Non-pigmented ciliary epithelial cell (primary cell): ENCODE measurements around the gene CWC27.
A peak's percentile ranks its signal among the peaks of the same experiment; 100 is the strongest.

Experiments used
- DNase-seq: peaks from one replicate; pipeline ENCODE4 v3.0.0-alpha.2; 2010; ENCODE audit warnings: low read depth

Gene CWC27

DNA sequence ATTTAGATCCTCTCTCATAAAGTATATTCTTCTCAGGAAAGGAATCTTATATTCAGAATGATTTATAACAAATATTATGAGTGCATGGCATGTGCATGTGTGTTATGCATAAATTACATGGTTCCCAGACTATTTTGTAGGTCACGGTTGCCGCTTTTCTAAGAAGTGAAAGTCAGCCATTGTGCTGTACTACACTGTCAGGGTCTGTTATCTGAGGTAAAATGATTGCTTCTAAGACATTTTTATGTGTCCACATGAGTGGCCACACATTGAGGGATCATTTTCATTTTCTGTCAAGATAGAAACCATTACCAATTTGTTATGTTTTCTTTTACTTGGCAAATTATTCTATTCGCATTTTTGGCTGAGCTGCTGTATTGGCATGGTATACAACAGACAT, 210.8 kb downstream of the CWC27 start:
- no peak for DNase-seq

GRCh38 chr5:64980176-64980575, 211.4 kb downstream of the CWC27 start:
- DNase-seq, result no peak

DNA sequence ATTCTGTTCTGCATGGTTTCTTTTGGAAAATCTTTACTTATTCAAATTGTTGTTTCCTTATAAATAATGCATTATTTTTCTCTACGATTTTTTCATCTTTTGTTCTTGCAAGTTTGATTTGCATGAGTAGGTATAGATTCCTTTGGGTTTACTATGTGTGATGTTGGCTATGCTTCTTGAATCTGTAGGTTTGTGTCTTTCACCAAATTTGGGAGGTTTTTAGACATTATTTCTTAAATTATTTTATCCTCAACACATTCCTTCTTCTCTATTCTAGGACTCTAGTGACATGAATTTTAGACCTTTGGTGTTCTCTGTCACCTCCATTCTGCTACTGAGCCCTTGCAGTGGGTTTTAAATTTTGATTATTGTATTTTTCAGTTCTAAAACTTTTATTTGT, 219.0 kb downstream of the CWC27 start:
- no peak for DNase-seq

DNA sequence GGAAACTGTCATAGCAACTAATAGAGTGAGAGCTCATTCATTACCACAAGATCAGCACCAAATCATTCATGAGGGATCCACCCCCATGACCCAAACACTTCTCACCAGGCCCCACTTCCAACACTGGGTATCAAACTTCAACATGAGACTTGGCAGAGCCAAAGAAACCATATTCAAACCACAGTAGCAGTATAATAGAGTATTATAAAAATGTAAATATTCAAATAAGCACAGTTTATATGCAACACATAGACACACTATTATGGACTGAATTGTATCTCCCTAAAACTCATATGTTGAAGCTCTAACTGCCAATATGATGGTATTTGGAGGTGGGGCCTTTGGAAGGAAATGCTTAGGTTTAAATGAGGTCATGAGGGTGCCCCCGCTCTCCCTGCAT, 240.5 kb downstream of the CWC27 start:
- DNase-seq, result no peak

DNA sequence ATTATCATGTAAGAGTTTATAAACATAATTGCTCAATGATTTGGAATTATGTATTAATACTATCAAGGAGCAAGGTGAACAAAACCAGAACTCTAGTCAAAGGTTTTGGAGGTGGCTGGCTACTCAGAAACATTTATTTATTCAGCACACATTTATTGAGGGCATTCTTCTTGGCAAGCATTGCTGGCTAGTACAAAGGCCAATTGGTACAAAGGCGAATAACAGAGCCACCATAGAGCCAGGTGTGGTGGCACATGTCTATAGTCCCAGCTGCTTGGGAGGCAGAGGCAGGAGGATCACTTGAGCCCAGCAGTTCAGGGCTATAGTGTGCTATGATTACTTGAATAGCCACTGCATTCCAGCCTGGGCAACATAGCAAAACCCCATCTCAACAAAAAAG, 242.1 kb downstream of the CWC27 start:
- DNase-seq, result no peak

- DNase-seq, result no peak
Measured at GRCh38 chr5:65012301-65012892, 243.7 kb downstream of the CWC27 start.

DNA sequence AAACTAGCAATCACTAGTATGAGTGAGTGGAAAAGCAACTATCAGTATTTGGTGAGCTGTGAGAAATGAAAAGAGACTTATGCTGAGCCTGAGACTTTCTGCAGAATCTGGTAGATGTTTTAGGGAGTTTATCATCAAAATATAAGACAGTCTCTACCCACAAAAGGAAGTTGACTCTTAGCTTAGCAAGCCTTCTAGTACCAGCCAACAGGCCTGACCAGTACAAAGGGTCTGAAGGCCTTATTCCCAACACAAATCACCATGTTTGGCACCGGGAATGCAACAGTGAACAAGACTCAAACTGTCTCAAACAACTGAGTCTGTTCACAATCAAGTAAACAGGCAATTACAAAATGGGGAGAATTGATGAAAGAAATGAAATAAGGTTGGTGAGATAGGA, 244.4 kb downstream of the CWC27 start:
- no peak for DNase-seq

DNA sequence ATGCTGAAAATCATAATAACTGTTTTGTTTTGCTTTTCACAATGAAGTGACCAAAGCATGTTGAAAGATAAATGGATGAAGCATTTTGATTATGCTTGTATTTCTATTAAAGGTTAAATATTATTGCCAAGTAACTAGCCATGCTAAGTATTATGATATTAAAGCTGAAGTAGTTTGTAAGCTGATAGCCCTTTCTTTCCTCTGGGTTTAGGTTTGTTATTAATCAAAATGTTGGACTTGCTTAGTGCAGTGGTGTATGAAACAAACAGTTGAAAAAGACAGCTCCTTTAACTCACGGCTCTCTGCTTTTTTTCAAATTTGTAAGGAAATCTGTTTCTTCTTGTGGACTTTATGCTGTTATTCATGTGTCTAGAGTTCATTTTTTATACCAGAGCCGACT, 246.0 kb downstream of the CWC27 start:
- DNase-seq, result no peak

- DNase-seq, result no peak
Measured at GRCh38 chr5:65015767-65016166, 247.0 kb downstream of the CWC27 start.

DNA sequence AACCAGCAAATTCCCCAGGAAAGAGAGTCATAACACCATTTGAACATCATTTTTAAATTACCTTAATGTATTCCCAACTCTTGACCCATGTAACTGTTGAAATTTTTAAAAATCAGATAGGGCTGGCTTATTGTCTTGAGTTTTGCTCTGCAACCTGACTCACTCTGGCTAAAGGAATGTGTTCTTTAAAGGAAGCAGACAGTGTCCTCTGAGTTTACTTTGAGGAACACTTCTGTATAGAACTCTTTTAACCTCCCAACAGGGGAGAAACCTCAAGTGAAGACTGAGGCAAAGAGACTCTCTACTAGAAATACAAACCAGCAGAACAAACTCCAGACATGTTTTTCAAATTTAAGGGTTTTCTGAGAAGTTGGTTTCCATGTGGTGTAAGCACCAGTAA, 248.9 kb downstream of the CWC27 start:
- peak; percentile 23 for DNase-seq

GRCh38 chr5:65018763-65019162, 250.0 kb downstream of the CWC27 start:
- DNase-seq, result no peak

GRCh38 chr5:65020492-65020891, 251.8 kb downstream of the CWC27 start:
- DNase-seq, result peak; percentile 32

DNA sequence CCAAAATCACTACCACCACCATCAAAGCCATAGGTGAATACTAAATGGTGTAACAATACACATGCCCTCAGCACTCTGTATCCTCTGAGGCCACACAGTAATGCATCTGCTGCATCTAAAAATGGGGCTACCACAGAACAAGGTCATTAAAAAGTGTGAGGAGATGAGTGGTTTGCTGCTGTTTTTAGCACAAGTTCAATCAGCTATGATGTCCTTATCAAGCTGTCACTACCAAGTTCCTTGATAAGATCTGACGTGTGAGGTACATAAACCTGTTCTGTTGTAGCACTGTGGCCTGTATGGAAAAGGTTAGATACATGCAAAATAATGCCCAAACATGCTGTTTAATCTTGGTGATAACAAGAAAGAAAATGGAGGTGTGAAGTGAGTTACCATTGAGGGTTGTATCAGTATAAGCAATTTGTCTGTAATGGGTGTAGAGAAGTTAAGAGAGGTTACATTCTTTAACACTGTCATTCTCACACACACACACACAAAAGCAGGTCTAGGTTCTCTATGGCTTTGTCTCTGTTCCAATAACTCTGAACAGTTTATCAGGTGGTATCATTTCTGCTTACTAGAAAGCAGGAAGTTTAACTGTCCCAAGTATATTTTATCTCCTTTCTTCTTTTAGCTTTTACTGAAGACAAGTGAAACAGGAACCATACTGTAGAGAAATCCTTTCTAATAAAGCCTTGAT, 252.9 kb downstream of the CWC27 start:
- no peak for DNase-seq

DNA sequence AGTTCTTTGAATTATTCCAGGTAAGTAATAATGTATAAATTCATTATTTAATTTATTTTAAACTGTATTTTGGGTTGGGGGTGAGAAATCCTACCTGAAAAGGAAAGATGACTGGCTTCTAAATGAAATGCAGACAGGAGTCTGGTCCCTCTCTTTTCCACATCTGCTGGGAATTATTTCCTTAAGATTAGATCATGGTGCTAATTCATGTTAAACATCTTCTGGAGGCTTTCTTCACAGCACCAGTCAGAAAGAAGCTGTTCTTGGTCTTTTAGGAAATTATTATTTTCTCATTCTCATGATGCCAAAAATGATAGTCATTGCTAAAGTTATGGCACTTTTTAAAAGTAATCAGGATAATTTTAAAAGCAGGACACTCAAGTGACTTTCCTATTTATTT, 254.2 kb downstream of the CWC27 start:
- no peak for DNase-seq

GRCh38 chr5:65024681-65025080, 256.0 kb downstream of the CWC27 start:
- DNase-seq, result no peak

DNA sequence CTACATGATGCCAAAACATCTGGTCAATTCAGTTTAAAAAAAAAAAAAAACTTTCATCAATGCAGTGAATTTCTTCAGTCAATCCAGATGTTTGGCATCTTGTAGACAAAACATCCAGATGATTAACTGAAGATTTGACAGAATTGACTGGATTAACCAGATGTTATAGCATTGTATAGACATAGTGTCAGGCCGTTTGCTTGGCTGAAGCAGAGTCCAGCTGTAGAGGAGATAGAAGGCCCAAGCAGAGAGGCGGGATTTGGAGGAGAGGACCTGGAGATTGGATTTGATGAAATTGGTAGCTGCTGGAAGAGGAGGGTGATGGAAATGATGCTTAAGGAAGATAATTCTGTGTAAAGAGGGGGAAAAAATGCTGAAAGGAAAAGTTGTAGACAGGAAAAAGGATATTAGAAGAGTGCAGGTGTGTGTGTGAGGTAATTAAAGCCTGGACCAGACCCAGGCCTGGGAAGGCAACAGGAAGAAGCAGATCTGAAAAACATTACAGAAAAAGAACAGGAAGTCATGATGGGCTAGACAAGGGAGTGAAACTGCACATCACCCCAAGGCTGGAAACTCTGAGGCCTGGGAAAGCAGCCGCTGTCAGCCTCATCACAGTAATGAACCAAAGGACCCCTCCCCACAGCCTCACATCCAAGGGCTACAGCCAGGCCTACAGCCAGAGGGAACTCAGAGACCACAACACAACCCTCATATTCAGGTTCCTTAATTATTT, 258.3 kb downstream of the CWC27 start:
- no peak for DNase-seq

DNA sequence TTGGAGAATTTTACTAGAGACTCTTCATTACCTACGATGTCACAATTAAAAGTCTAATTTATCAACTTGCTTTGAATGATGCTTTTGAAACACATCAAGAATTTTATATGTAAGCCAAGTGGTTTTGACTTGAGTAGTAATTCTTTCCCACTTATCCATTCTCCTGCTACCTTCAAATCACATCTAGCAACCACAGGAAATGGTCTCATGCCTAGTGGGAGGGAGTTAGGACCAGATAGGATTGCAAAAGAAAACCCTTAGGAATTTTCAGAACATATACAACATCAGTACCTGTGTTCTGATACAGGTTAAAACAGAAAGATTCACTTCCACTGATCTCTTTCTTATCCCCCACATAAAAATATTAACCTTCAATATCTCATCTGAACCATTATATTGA, 260.4 kb downstream of the CWC27 start:
- DNase-seq, result no peak

- no peak for DNase-seq
Measured at GRCh38 chr5:65030056-65030455, 261.3 kb downstream of the CWC27 start.

DNA sequence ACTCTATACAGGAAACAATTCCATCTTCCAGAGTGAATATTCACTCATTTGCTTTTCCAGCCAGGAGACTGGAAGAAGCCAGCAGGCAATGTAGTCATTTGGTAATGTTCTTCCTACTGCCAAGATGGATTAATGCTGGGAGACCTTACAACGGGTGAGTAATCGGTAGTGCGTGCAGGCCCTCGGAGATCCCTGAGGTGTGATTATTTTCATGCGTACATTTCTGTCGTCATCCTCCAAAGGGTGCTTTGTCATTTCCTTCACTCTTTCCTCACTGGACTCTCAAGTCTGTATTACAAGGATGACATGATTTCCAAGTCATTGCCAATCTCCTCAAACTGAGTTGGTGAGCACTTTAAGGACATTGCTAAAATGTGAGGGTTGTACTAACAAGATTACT, 263.5 kb downstream of the CWC27 start:
- DNase-seq, result peak; percentile 81

GRCh38 chr5:65034029-65034812, 265.5 kb downstream of the CWC27 start:
- DNase-seq, result no peak

DNA sequence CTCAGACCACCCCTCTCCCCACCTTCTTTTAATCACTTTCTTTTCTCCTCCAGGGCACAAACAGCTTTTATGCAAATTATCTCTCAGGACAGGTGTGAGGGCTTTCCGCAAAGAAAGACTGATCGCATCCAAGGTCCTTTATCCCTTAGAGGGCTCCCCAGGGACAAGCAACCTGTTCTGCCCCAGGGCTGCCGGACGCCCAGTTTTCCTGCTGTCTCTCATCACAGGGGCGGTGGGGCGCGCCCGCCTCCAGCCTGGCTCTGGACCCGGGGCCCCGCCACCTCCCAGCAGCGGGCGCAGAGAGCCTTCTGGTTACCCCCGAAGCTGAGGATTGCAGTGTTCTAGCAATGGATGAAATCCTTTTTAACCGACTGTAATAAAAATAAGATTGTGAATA, 266.1 kb downstream of the CWC27 start:
- DNase-seq, result no peak
